ENCODE data around the gene PLA2G5. TPM values are rescaled to one million over a fixed set of nuclear protein-coding genes. Genes with fewer than 3 reads are reported as not detected.

PLA2G5 gene
- total RNA-seq, 2 donors from 2014 or later: 0.52 to 5.9 TPM

DNA sequence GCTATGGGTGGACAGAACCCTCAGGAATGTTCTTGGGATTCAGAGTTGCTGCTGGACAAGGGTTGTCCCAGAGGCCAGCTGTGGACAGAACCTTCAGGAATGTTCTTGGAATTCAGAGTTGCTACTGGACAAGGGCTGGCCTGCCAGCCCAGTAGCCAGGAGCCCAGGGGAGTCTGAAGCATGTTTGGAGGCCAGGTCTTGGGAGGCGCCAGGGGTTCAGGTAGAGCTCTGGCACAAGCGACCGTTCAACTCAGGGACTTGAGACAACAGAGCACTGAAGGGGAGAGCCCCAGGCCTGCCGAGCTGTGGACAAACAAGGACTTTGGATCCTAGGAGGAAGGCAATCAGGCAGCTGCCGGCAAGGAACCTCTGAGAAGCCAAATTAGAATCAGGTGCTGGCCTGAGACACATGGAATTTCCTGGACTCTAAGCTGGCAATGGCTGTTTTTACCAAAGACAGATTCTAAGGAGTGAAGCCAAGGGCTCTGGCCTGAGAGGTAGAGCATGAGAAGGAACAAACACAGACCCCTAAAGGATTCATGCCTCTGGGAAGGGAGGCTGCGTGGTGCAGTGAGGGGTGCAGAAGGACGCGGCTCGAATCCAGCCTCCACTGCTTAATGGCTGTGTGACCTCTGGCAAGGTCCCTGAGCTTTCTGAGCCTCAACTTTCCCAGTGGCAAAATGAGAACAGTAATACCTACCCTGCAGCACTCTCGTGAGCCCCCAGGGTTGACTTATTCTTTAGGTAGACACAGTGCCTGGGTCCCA lies 13.4 kb downstream of the PLA2G5 start:
- TF ChIP-seq, protein P1, sequence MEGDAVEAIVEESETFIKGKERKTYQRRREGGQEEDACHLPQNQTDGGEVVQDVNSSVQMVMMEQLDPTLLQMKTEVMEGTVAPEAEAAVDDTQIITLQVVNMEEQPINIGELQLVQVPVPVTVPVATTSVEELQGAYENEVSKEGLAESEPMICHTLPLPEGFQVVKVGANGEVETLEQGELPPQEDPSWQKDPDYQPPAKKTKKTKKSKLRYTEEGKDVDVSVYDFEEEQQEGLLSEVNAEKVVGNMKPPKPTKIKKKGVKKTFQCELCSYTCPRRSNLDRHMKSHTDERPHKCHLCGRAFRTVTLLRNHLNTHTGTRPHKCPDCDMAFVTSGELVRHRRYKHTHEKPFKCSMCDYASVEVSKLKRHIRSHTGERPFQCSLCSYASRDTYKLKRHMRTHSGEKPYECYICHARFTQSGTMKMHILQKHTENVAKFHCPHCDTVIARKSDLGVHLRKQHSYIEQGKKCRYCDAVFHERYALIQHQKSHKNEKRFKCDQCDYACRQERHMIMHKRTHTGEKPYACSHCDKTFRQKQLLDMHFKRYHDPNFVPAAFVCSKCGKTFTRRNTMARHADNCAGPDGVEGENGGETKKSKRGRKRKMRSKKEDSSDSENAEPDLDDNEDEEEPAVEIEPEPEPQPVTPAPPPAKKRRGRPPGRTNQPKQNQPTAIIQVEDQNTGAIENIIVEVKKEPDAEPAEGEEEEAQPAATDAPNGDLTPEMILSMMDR (IDR thresholded peaks at IDR 0.05): no peak
- TF ChIP-seq POLR2A (IDR thresholded peaks at IDR 0.05): no peak
- Histone ChIP-seq H3K27ac (no peak overlapping the region), H3K4me3 (no peak overlapping the region), H3K36me3 (replicated peaks in 1 of 2; ENCODE audit: insufficient read depth in 1 of 2, low read depth in 2 of 2) (no peaks in the 10 kb centered on the region), H3K9me3 (no peaks in the 10 kb centered on the region), H3K4me1 (no peaks in the 10 kb centered on the region), H3K27me3 (no peaks in the 10 kb centered on the region)
- WGBS, 2 donors: 73 to 79% methylated on average over 9 to 10 of the region's 10 CpGs
- intact Hi-C loops (cut with DNase I): no loop called here
- DNase-seq (no peak), ATAC-seq (no peak)

DNA sequence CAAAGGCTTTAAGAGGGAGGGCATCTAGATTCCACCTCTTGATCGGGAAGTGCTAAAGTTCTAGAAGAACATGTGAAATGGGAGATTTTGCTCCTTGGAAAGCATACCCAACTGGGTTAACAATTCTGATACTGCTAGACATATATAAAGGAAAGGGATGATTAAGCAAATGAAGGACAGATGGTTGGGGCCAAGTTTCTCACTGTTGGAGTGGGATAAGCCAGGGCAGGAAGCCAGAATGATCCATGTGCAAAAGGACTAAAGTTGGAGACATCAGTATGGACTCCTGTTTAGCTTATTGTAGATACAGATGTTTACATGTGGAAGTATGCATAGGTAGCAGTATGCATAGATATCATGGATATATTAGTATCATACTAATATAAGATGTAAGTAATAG lies 16.8 kb downstream of the PLA2G5 start:
- no peak for TF ChIP-seq POLR2A (IDR thresholded peaks at IDR 0.05)
- TF ChIP-seq, protein P1 (IDR thresholded peaks at IDR 0.05): no peak
- no peak overlapping the region for H3K4me3 ChIP-seq
- ATAC-seq: no peak
- H3K27me3 ChIP-seq: no peaks in the 10 kb centered on the region
- 80 to 93% methylated on average over 1 of the region's 1 CpG for WGBS, 2 donors
- no peaks in the 10 kb centered on the region for H3K36me3 ChIP-seq (replicated peaks in 1 of 2; ENCODE audit: insufficient read depth in 1 of 2, low read depth in 2 of 2)
- intact Hi-C loops (cut with DNase I): no loop called here
- no peak overlapping the region for H3K27ac ChIP-seq
- H3K4me1 ChIP-seq: no peaks in the 10 kb centered on the region
- DNase-seq: no peak
- H3K9me3 ChIP-seq: no peaks in the 10 kb centered on the region

DNA sequence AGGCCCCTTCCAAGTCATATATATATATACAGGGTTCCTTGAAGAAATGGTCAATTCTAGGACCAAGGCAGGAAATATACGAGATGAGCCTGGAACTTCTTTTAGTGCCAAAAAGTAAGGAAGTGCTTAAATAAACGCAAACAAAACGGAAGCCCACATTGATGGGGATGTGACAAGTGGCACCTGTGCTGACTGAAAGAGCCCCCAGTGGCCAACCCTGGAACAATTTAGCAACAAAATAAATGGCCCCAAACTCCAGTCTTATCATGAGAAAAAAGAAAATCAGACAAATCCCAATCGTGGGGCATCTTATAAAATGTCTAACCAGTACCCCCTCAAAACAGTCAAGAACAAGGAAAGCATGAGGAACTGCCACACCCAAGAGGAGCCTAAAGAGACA lies 17.7 kb downstream of the PLA2G5 start:
- Histone ChIP-seq H3K9me3 (no peaks in the 10 kb centered on the region), H3K4me3 (no peak overlapping the region), H3K36me3 (replicated peaks in 1 of 2; ENCODE audit: insufficient read depth in 1 of 2, low read depth in 2 of 2) (no peaks in the 10 kb centered on the region), H3K27me3 (no peaks in the 10 kb centered on the region), H3K4me1 (no peaks in the 10 kb centered on the region), H3K27ac (no peak overlapping the region)
- intact Hi-C loops (cut with DNase I): no loop called here
- TF ChIP-seq, protein P1 (IDR thresholded peaks at IDR 0.05): no peak
- no peak for TF ChIP-seq POLR2A (IDR thresholded peaks at IDR 0.05)
- DNase-seq: no peak
- no peak for ATAC-seq
- WGBS, 2 donors: 40 to 42% methylated on average over 4 of the region's 4 CpGs

DNA sequence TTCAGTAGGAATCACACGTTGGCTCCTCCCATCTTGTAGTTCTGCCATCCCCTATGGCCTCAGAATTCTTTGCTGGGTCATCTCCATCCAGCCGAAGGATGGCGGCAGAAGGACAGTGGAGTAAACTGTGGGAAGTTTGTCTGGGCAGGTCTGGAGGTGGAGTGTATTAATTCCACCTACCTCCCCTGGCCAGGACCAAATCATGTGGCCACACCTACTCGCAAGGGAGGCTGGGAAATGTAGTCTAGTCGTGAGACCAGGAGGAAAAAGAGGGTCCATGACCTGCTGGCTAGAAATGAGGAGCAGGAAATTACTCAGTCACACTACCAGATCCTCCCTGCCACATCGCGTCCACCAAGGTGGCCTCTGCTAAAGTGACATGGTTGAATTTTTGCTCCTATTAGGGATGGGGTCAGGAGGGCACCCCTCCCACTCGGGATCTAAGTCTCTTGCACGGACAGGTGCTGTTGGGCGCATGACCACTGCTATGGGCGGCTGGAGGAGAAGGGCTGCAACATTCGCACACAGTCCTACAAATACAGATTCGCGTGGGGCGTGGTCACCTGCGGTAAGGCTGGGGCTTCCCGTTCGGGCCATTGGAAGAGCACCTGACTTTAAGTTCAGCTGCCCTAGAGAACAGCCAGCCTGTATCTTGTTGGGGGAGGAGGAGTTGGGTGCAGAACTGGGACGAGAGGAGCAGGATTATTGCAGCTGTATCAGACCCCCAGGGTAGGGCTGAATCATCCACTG lies 19.5 kb downstream of the PLA2G5 start:
- Histone ChIP-seq H3K27me3 (no peaks in the 10 kb centered on the region), H3K27ac (no peak overlapping the region), H3K4me3 (no peak overlapping the region), H3K9me3 (no peaks in the 10 kb centered on the region), H3K4me1 (no peaks in the 10 kb centered on the region), H3K36me3 (replicated peaks in 1 of 2; ENCODE audit: insufficient read depth in 1 of 2, low read depth in 2 of 2) (no peaks in the 10 kb centered on the region)
- no peak for ATAC-seq
- WGBS, 2 donors: 82 to 85% methylated on average over 19 of the region's 19 CpGs
- TF ChIP-seq, protein P1 (IDR thresholded peaks at IDR 0.05): no peak
- no peak for TF ChIP-seq POLR2A (IDR thresholded peaks at IDR 0.05)
- intact Hi-C loops (cut with DNase I): no loop called here
- no peak for DNase-seq

Data from body of pancreas (tissue), 4 donors.